Mesothelial cell of epicardium (in vitro differentiated cells): ENCODE data around the gene TNFRSF19. TPM values are rescaled to one million over a fixed set of nuclear protein-coding genes. Genes with fewer than 3 reads are reported as not detected.

Source experiments
- DNase-seq, 2 experiments: peaks; one replicate each; pipeline ENCODE4 v3.0.0; 2021; ENCODE audit warnings: low spot score in 2 of 2; ENCODE audit not compliant: unreplicated experiment in 2 of 2
- H3K27ac Mint-ChIP-seq: 2 replicates; pipeline ENCODE4 v1.8.0; 2021; ENCODE audit warnings: mixed read lengths
- H3K27me3 Mint-ChIP-seq: 2 replicates; pipeline ENCODE4 v1.8.0; 2021; ENCODE audit warnings: low read depth, mixed read lengths
- H3K36me3 Mint-ChIP-seq: 2 replicates; pipeline ENCODE4 v1.8.0; 2021; ENCODE audit warnings: mixed read lengths
- H3K4me1 Mint-ChIP-seq: 2 replicates; pipeline ENCODE4 v1.8.0; 2021; ENCODE audit warnings: mixed read lengths
- H3K4me3 Mint-ChIP-seq: 2 replicates; pipeline ENCODE4 v1.8.0; 2021; ENCODE audit warnings: mild to moderate bottlenecking, moderate library complexity, mixed read lengths
- H3K9me3 Mint-ChIP-seq: 2 replicates; pipeline ENCODE4 v1.8.0; 2021; ENCODE audit warnings: mixed read lengths
- CTCF ChIP-seq: fragments of 200-600 bp; sonication (generic); IDR thresholded peaks from one replicate; pipeline ENCODE4 v1.5.0; 2021; ENCODE audit warnings: antibody characterized with exemption; ENCODE audit not compliant: unreplicated experiment
- total RNA-seq: library from RNA; stranded (reverse); gene quantifications from 3 replicates; pipeline ENCODE4 v1.2.1, GENCODE V29; 2021

Gene TNFRSF19
- total RNA-seq, 1 donor from 2014 or later = 43.5 TPM

- DNase-seq = no peak
- H3K27ac Mint-ChIP-seq = peak overlapping the region; percentile 57
- H3K9me3 Mint-ChIP-seq = peaks cover 30% of the 10 kb centered on the region
- no peaks in the 10 kb centered on the region for H3K27me3 Mint-ChIP-seq
- H3K36me3 Mint-ChIP-seq = peaks cover 60% of the 10 kb centered on the region
- peaks cover 10% of the 10 kb centered on the region for H3K4me1 Mint-ChIP-seq
- TF ChIP-seq CTCF = no peak
- no peak overlapping the region for H3K4me3 Mint-ChIP-seq
Measured at GRCh38 chr13:23599083-23599925, 29.1 kb downstream of the TNFRSF19 start.

- H3K27ac Mint-ChIP-seq = no peak overlapping the region
- H3K4me1 Mint-ChIP-seq = peaks cover 10% of the 10 kb centered on the region
- no peak overlapping the region for H3K4me3 Mint-ChIP-seq
- H3K9me3 Mint-ChIP-seq = peaks cover 29% of the 10 kb centered on the region
- no peaks in the 10 kb centered on the region for H3K27me3 Mint-ChIP-seq
- TF ChIP-seq CTCF = no peak
- peaks cover 54% of the 10 kb centered on the region for H3K36me3 Mint-ChIP-seq
- DNase-seq = no peak
Measured at GRCh38 chr13:23600100-23600499, 29.9 kb downstream of the TNFRSF19 start.

GRCh38 chr13:23600534-23600933 is 30.3 kb downstream of the TNFRSF19 start:
- no peak for TF ChIP-seq CTCF
- no peaks in the 10 kb centered on the region for H3K27me3 Mint-ChIP-seq
- H3K27ac Mint-ChIP-seq = no peak overlapping the region
- H3K4me3 Mint-ChIP-seq = no peak overlapping the region
- DNase-seq = no peak
- peaks cover 50% of the 10 kb centered on the region for H3K36me3 Mint-ChIP-seq
- peaks cover 25% of the 10 kb centered on the region for H3K9me3 Mint-ChIP-seq
- peaks cover 10% of the 10 kb centered on the region for H3K4me1 Mint-ChIP-seq

GRCh38 chr13:23605831-23606230 is 35.6 kb downstream of the TNFRSF19 start:
- Mint-ChIP-seq H3K9me3 (peaks cover 8% of the 10 kb centered on the region), H3K4me3 (no peak overlapping the region), H3K36me3 (peaks cover 19% of the 10 kb centered on the region), H3K27ac (no peak overlapping the region), H3K27me3 (no peaks in the 10 kb centered on the region), H3K4me1 (peaks cover 28% of the 10 kb centered on the region)
- no peak for DNase-seq
- no peak for TF ChIP-seq CTCF

- peak overlapping the region; percentile 47 for H3K27ac Mint-ChIP-seq
- DNase-seq = no peak
- H3K9me3 Mint-ChIP-seq = no peaks in the 10 kb centered on the region
- peaks cover 4% of the 10 kb centered on the region for H3K36me3 Mint-ChIP-seq
- no peak overlapping the region for H3K4me3 Mint-ChIP-seq
- no peaks in the 10 kb centered on the region for H3K27me3 Mint-ChIP-seq
- no peak for TF ChIP-seq CTCF
- peaks cover 38% of the 10 kb centered on the region for H3K4me1 Mint-ChIP-seq
Measured at GRCh38 chr13:23608138-23608537, 37.9 kb downstream of the TNFRSF19 start.
